HepG2 (cell line): Measurements from ENCODE around the gene HNRNPUL2. TPM values are rescaled to one million over a fixed set of nuclear protein-coding genes. Genes with fewer than 3 reads are reported as not detected.

ENCODE experiments used
- BRCA1 ChIP-seq: sonication (generic); formaldehyde crosslinking; IDR thresholded peaks from 2 replicates; pipeline ENCODE4 v1.4.0; 2020; ENCODE audit warnings: missing genetic modification reagents
- FIP1L1 ChIP-seq: fragments of 200-400 bp; formaldehyde crosslinking; IDR thresholded peaks from 2 replicates; pipeline ENCODE4 v1.6.1; 2018; ENCODE audit warnings: low read depth, mild to moderate bottlenecking, low read length, moderate library complexity, borderline replicate concordance; ENCODE audit not compliant: insufficient read depth
- HCFC1 ChIP-seq: fragments of 150-350 bp; IDR thresholded peaks from 2 replicates; pipeline ENCODE4 v1.6.1; 2014; ENCODE audit warnings: low read depth, low read length
- HIVEP1 ChIP-seq: sonication (generic); formaldehyde crosslinking; IDR thresholded peaks from 2 replicates; pipeline ENCODE4 v1.4.0; 2020; ENCODE audit warnings: mild to moderate bottlenecking, missing genetic modification reagents
- HMGXB4 ChIP-seq, 2 experiments: sonication (generic) in 1 of 2; formaldehyde crosslinking in 1 of 2; IDR thresholded peaks; 2 replicates each; pipeline versions ENCODE4 v1.4.0 to v1.6.1; 2018 to 2020; ENCODE audit warnings: missing genetic modification reagents in 2 of 2, borderline replicate concordance in 1 of 2, low read depth in 1 of 2, mild to moderate bottlenecking in 1 of 2, missing biosample characterization in 1 of 2
- MIER2 ChIP-seq: IDR thresholded peaks from 2 replicates; pipeline ENCODE4 v1.6.1; 2016; ENCODE audit warnings: missing biosample characterization, missing genetic modification reagents
- NCOA1 ChIP-seq: sonication (generic); formaldehyde crosslinking; IDR thresholded peaks from 2 replicates; pipeline ENCODE4 v1.9.0; 2021; ENCODE audit warnings: missing genetic modification reagents
- NCOR1 ChIP-seq: fragments of 200-600 bp; sonication (generic); IDR thresholded peaks from 2 replicates; pipeline ENCODE4 v1.7.0; 2017; ENCODE audit warnings: antibody characterized with exemption, low read length, borderline replicate concordance
- NR0B2 ChIP-seq: sonication (generic); formaldehyde crosslinking; IDR thresholded peaks from 2 replicates; pipeline ENCODE4 v1.4.0; 2020; ENCODE audit warnings: mild to moderate bottlenecking, missing genetic modification reagents
- RNF2 ChIP-seq: fragments of 450-650 bp; conservative IDR thresholded peaks from 2 replicates; pipeline ENCODE4 v1.6.1; 2016; ENCODE audit warnings: low read depth
- ZFY ChIP-seq: sonication (generic); formaldehyde crosslinking; IDR thresholded peaks from 2 replicates; pipeline ENCODE4 v1.4.0; 2020; ENCODE audit warnings: missing genetic modification reagents
- ZHX2 ChIP-seq, 2 experiments: sonication (generic) in 1 of 2; formaldehyde crosslinking in 1 of 2; IDR thresholded peaks; 2 replicates each; pipeline versions ENCODE4 v1.6.1 to v1.9.0; 2014 to 2022; ENCODE audit warnings: antibody characterized with exemption in 1 of 2, borderline replicate concordance in 1 of 2, inconsistent platforms in 1 of 2, low read depth in 1 of 2, missing genetic modification reagents in 1 of 2
- ZNF136 ChIP-seq: sonication (generic); formaldehyde crosslinking; IDR thresholded peaks from 2 replicates; pipeline ENCODE4 v1.8.1; 2022; ENCODE audit warnings: low read depth, mild to moderate bottlenecking, moderate library complexity, missing genetic modification reagents
- ZNF17 ChIP-seq: sonication (generic); formaldehyde crosslinking; IDR thresholded peaks from 2 replicates; pipeline ENCODE4 v1.5.0; 2020; ENCODE audit warnings: mild to moderate bottlenecking, missing genetic modification reagents
- ZNF34 ChIP-seq: sonication (generic); formaldehyde crosslinking; IDR thresholded peaks from 2 replicates; pipeline ENCODE4 v1.4.0; 2020; ENCODE audit warnings: mild to moderate bottlenecking, missing genetic modification reagents, borderline replicate concordance
- ZNF367 ChIP-seq: sonication (generic); formaldehyde crosslinking; IDR thresholded peaks from 2 replicates; pipeline ENCODE4 v1.4.0; 2020; ENCODE audit warnings: missing genetic modification reagents, borderline replicate concordance
- ZNF431 ChIP-seq: sonication (generic); formaldehyde crosslinking; IDR thresholded peaks from 2 replicates; pipeline ENCODE4 v1.9.0; 2022; ENCODE audit warnings: missing genetic modification reagents, low read depth, mild to moderate bottlenecking, borderline replicate concordance
- ZNF672 ChIP-seq: sonication (generic); formaldehyde crosslinking; IDR thresholded peaks from 2 replicates; pipeline ENCODE4 v1.8.1; 2022; ENCODE audit warnings: missing genetic modification reagents
- ZNF7 ChIP-seq: IDR thresholded peaks from 2 replicates; pipeline ENCODE4 v1.6.1; 2016; ENCODE audit warnings: missing biosample characterization, missing genetic modification reagents
- ZNF850 ChIP-seq: sonication (generic); formaldehyde crosslinking; conservative IDR thresholded peaks from 2 replicates; pipeline ENCODE4 v1.9.0; 2021; ENCODE audit warnings: mild to moderate bottlenecking, missing genetic modification reagents
- ZSCAN29 ChIP-seq: sonication (generic); formaldehyde crosslinking; conservative IDR thresholded peaks from 2 replicates; pipeline ENCODE4 v1.4.0; 2020; ENCODE audit warnings: mild to moderate bottlenecking, missing genetic modification reagents
- polyA plus RNA-seq, 8 experiments: library from polyadenylated mRNA; depleted of rRNA in 3 of 8; stranded (reverse) in 7 of 8; unstranded in 1 of 8; fragments of >200 nt; fragmentation: Illumina TruSeq in 4 of 8; extraction: Trizol in 4 of 8; gene quantifications; 2 replicates each; pipeline versions ENCODE4 v1.2.1 to v1.2.3, GENCODE V29; 2011 to 2016; ENCODE audit warnings: low read depth in 4 of 8, missing spikeins in 1 of 8, mixed read lengths in 1 of 8; ENCODE audit not compliant: insufficient read depth in 1 of 8
- total RNA-seq, 5 experiments: library from RNA; depleted of rRNA; stranded (reverse); fragments of >200 nt; fragmentation: Illumina TruSeq; extraction: Trizol; gene quantifications; 2 replicates each; pipeline ENCODE4 v1.2.3, GENCODE V29; 2016; ENCODE audit warnings: low read depth in 1 of 5

HNRNPUL2 gene
- total and polyA plus RNA-seq, 2 of the 13 experiments (the other 11 are each of a cell fraction or from before 2014, with no cell fraction given), result 8.4 to 9.6 TPM

- no peak for TF ChIP-seq ZNF34 (CRISPR knock-in tag)
- no peak for TF ChIP-seq ZNF367
- TF ChIP-seq NCOR1, result no peak
- TF ChIP-seq ZFY (CRISPR knock-in tag), result no peak
- no peak for TF ChIP-seq FIP1L1
- 0 out of 2 replicates have a peak, but pooled peaks have one; percentile 33 for TF ChIP-seq ZNF136 (CRISPR knock-in tag)
- no peak for TF ChIP-seq NR0B2 (CRISPR knock-in tag)
- TF ChIP-seq HMGXB4 (CRISPR knock-in tag; IDR thresholded peaks at IDR 0.05; ENCODE audit: borderline replicate concordance in 1 of 2, low read depth in 1 of 2), result peak in 1 of 2 experiments; percentile 17; a peak in 1 of 4 replicates
- TF ChIP-seq ZNF672 (CRISPR knock-in tag), result no peak
- TF ChIP-seq ZNF431 (CRISPR knock-in tag), result no peak
- TF ChIP-seq ZNF850 (CRISPR knock-in tag), result no peak
- TF ChIP-seq MIER2 (CRISPR knock-in tag), result no peak
- TF ChIP-seq BRCA1 (CRISPR knock-in tag), result no peak
- TF ChIP-seq HCFC1, result no peak
- peak; percentile 52; the same call in 1 of the 2 replicates for TF ChIP-seq HIVEP1 (CRISPR knock-in tag)
- TF ChIP-seq ZNF7 (CRISPR knock-in tag), result no peak
- no peak for TF ChIP-seq ZNF17 (CRISPR knock-in tag)
- TF ChIP-seq ZHX2 (IDR thresholded peaks at IDR 0.05; ENCODE audit: low read depth), result no peak
- TF ChIP-seq ZHX2 (CRISPR knock-in tag; IDR thresholded peaks at IDR 0.05; ENCODE audit: borderline replicate concordance), result no peak
- no peak for TF ChIP-seq NCOA1
- no peak for TF ChIP-seq ZSCAN29
- TF ChIP-seq RNF2, result no peak
Observed at GRCh38 chr11:62705880-62706849, 21.1 kb downstream of the HNRNPUL2 start (continued).
